Left forelimb (tissue), 1 donor: ENCODE data around the gene ESPL1.

Source experiments
- DNase-seq: peaks from one replicate; pipeline ENCODE4 v3.0.0-alpha.2; 2018; ENCODE audit warnings: low spot score

ESPL1 gene

DNA sequence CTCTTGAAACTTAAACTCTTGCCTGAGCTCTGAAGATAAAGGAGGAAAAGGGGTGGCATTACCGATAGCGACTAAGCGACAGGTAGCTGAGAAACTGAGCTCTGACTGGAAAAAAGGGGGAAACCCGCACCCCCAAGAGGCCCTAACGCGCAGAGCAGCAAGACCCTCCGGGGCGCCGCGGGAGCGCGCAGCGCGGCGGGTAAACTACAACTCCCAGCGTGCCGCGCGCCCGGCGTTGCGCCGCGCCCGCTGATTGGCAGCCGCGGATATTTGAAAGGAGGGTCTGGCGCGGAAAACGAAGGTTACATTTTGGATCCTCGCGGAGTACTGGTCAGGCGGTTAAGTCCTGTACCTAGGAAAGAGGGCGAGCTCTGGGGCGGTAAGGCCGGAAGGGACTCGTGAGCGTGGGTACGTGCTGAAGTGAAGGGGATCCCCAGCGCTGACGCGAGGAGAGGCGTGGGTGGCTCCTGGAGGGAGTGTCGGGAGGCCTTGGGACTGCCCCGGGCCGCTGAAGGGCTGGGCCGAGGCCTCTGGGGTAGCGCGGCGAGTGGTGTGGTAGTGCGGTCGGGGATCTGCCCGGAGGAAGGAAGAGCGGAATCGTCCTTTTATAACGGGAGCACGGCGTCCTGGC, at the start of gene ESPL1:
ESPL1 (plus strand) TSS at position 301 of the 631 bp plus-strand sequence. CDS start 468 bp downstream, outside the sequence.
- peak; percentile 89 for DNase-seq

DNA sequence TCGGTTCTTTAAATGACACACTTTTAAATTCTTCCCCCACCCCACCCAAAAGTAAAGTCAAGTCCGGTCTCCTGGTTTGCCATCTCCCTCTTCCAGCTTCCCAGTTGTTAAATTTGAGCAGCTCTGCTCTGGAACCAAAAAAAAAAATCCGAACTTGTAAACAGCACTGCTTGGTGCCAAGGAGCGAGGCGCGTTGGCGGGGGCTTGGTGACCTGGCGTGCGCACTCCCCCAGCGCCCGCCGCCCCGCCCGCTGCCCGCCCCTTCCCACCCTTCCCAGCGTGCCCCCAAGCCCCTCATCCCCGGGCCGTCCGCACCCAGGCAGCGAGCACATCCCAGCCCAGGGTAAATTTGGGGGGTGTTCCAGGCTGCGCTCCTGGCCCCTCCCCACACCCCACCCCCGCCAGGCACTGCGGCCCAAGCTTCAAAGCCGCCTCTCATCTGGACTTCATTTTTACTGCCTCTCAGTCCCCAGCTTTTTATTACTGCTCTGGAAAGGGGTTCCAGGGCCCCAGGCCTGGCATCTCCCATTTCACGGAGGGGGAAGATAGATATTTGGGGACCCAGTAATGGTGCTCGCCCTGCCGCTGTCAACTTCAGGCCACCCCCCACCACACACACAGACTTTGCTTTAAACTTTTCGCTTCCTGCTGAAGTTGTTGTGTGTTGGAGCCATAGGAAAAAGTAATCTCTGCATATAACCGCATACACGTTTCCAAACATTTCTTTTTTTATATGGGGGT, 49.4 kb upstream of the ESPL1 start:
- no peak for DNase-seq

- peak; percentile 70 for DNase-seq
Measured at GRCh38 chr12:53219292-53219955, 48.7 kb upstream of the ESPL1 start.

GRCh38 chr12:53219956-53220693, 48.0 kb upstream of the ESPL1 start:
- DNase-seq = peak; percentile 81

GRCh38 chr12:53220694-53221202, 47.4 kb upstream of the ESPL1 start:
- peak; percentile 96 for DNase-seq

- peak; percentile 88 for DNase-seq
Measured at GRCh38 chr12:53221203-53222080, 46.7 kb upstream of the ESPL1 start.

GRCh38 chr12:53222170-53222721, 45.9 kb upstream of the ESPL1 start:
- DNase-seq = no peak

GRCh38 chr12:53222806-53223261, 45.3 kb upstream of the ESPL1 start:
- DNase-seq = peak; percentile 58

DNA sequence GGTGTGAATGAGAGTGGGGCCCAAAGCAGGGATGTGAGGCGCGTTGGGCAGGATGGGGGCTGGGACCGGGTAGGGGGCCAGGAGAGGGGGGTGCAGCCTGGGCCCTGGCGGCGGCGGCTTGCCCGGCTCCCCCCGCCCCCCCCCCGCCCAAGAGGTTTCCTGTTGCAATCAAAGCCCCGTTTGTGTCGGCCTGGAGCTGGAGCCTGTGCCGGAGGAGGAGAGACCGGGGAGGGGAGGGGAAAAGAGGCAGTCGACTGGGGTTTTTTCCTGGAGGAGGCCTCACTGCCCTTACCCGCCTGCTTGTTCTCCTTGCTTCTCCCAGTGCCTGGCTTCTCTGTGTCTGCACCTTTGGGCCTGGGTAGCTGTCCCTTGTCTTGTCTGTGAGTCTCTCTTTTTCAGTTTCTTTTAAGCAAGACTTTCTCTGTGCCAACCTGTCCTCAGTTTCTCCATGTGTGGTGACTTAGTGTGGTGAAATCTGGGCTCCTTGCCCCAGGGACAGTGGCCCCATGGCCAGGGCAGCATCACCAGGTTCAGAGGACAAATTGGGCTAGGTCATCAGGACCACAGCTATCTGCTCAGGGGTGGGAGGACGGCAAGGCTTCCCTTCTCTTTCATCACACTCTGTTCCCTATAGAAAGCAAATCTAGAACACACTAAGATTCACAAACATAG, 44.6 kb upstream of the ESPL1 start:
- peak; percentile 73 for DNase-seq

GRCh38 chr12:53224061-53224896, 43.8 kb upstream of the ESPL1 start:
- peak; percentile 66 for DNase-seq

- peak; percentile 63 for DNase-seq
Measured at GRCh38 chr12:53224897-53225634, 43.0 kb upstream of the ESPL1 start.

DNA sequence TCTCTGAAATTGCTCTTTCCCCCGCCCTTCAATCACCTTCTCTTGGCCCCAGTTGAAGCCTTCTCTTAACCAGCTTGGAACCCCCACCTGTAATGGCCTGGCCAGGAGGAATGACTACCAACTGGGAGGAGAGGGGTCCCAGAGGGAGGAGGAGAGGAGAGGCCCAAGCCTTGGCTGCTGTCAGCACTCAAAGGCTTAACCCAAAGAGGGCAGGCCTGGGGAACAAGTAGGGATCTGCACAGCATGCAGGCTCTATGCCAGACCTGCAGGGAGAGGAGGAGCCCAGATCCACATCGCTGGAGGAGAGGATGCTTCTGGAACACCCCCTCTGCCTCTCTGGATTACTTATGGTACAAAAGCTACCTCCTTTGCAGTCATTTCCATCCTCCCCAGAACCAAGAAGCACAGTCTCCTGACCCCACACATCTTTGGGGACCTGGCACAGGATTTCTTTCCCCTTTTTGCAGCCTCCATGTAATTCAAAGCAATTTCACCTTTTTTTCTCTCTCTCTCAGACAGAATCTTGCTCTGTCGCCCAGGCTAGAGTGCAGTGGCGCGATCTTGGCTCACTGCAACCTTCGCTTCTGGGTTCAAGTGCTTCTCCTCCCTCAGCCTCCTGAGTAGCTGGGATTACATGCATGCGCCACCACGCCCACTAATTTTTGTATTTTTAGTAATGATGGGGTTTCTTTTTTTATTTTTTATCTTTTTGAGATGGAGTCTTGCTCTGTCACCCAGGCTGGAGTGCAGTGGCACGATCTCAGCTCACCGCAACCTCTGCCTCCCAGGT, 42.3 kb upstream of the ESPL1 start:
- peak; percentile 60 for DNase-seq

- peak; percentile 52 for DNase-seq
Measured at GRCh38 chr12:53226815-53227214, 41.3 kb upstream of the ESPL1 start.

DNA sequence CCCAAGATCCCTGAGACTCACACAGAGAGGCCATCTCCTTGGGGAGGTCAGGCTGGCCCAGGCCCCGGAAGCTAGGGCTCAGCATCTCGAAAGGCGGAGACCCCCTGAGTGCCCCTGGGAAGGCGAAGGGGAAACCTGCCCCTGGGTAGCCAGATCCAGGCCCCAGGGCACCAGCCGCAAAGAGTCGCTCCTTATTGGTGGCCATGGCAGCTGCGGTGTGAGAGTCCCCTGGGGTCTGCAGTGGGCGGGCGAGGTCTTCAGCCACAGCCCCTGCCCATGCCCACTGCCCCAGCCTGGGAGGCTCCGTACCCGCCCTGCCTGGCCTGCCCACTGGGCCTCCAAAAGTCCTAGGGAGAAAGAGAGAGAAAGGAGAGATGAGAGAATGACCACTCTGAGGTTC, 40.8 kb upstream of the ESPL1 start:
- DNase-seq = peak; percentile 31

DNA sequence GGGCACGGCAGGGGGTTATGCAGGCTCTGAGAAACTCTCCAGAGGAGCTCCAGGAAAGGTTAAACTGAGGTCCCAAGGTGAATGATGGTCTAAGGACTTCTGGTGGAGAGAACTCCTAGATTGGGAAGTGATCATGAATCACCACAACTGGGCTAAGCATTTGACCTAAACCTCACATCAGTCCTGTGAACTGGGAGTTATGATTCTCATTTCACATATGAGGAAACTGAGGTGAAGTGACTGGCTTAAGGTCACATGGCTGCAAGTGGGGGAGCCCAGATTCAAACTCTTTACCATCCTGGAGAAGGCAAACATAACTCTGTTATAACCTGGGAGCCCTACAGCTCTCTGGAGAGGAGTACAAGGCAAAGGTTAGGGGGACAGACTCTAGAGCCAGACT, 40.3 kb upstream of the ESPL1 start:
- no peak for DNase-seq

- DNase-seq = no peak
Measured at GRCh38 chr12:53229454-53229853, 38.6 kb upstream of the ESPL1 start.

DNA sequence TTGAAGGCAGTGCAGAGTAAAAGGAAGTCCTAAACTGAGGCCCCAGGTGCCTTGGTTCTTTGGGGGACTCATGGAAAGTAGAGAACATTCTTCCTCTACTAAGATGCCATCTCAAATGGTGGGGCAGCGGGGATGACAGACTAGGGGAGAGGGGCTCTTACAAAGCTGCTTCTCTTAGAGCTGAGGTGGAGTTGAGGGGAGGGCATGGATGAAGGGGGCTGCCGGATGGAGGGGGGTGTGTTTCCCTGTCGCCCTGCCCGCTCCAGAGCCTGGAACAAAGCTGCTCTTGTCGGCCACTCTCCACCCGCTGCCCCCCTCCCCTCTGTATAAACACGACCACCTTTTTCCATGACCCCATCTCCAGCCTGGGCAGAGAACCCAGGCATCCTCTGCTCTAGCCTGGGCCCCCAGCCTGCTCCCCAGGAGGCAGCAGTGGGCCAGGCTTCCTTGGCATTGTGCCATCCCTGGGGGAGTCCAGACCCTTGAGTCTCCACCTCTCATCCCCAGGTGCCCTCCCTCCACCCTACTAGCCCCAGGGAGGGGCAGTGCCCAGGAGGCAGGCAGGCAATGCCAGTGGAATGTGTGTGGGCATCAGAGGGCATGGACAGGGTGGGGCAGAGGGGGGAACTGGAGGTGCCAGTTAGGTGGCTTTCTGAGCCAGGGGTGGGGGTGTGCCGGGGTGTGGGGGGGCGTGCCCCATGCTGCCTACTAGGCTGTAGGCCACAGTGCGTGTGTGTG, 37.8 kb upstream of the ESPL1 start:
- peak; percentile 57 for DNase-seq
